Muscle layer of duodenum (tissue), 2 donors: ENCODE data around the gene DOLPP1.
"Not testable (repeated sequence)": the region's sequence is repeated elsewhere in the genome, so short reads cannot be mapped to it uniquely, and the experiment has no call there.

Source experiments
- H3K27ac ChIP-seq: one replicate; pipeline ENCODE4 v1.7.0; 2013; ENCODE audit warnings: mild to moderate bottlenecking, low read length
- H3K27me3 ChIP-seq: one replicate; pipeline ENCODE4 v1.7.0; 2013; ENCODE audit warnings: low read depth, mild to moderate bottlenecking, control low read depth, low read length
- H3K36me3 ChIP-seq, 2 donors: one replicate each; pipeline ENCODE4 v1.7.0; 2013; ENCODE audit warnings: low read length in 2 of 2, control low read depth in 1 of 2, mild to moderate bottlenecking in 1 of 2; ENCODE audit not compliant: insufficient read depth in 2 of 2, control insufficient read depth in 1 of 2
- H3K4me1 ChIP-seq, 2 donors: one replicate each; pipeline ENCODE4 v1.7.0; 2013; ENCODE audit warnings: low read length in 2 of 2, mild to moderate bottlenecking in 2 of 2, control low read depth in 1 of 2, moderate library complexity in 1 of 2; ENCODE audit not compliant: insufficient read depth in 2 of 2, control insufficient read depth in 1 of 2
- H3K4me3 ChIP-seq, 2 donors: one replicate each; pipeline ENCODE4 v1.7.0; 2013; ENCODE audit warnings: low read length in 2 of 2, low read depth in 1 of 2, mild to moderate bottlenecking in 1 of 2
- H3K9me3 ChIP-seq, 2 donors: one replicate each; pipeline ENCODE4 v1.7.0; 2013; ENCODE audit warnings: low read length in 2 of 2, control low read depth in 1 of 2, mild to moderate bottlenecking in 1 of 2; ENCODE audit not compliant: control insufficient read depth in 1 of 2
- donor health status: healthy.

The DOLPP1 gene

DNA sequence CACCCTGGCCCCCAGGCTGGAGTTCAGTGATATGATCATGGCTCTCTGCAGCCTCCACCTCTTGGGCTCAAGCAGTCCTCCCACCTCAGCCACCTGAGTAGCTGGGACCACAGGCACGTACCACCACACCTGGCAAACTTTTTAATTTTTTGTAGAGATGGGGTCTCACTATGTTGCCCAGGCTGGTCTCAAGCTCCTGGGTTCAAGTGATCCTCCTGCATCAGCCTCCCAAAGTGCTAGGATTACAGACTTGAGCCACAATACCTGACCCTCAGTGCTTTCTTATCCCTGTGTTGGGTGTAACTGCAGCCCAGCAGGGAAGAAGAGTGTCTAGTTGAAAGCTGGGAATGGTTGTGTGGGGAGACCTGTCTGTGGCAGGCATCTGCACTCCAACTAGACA lies 41.2 kb downstream of the DOLPP1 start:
- Histone ChIP-seq H3K36me3 (peaks cover 19 to 27% of the 10 kb centered on the region in 2 donors), H3K4me1 (no peaks in the 10 kb centered on the region), H3K27me3 (no peaks in the 10 kb centered on the region), H3K4me3 (no peak overlapping the region), H3K27ac (no peak overlapping the region), H3K9me3 (no peaks in the 10 kb centered on the region)

DNA sequence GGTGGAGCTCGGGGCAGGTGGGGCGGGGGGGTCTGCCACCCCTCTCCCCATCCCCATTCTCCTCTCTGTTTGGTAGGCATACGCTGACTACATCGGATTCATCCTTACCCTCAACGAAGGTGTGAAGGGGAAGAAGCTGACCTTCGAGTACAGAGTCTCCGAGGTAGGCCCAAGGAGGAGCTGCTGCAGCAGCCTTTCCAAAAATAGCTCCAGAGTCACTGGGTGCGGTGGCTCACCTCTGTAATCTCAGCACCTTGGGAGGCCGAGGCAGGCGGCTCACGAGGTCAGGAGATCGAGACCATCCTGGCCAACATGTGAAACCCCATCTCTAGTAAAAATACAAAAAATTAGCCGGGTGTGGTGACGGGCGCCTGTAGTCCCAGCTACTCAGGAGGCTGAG lies 42.1 kb downstream of the DOLPP1 start:
- not testable (repeated sequence) for H3K4me1 ChIP-seq, H3K9me3 ChIP-seq, H3K27ac ChIP-seq, H3K4me3 ChIP-seq, H3K27me3 ChIP-seq
- H3K36me3 ChIP-seq = peaks cover 19 to 35% of the 10 kb centered on the region in 2 donors

DNA sequence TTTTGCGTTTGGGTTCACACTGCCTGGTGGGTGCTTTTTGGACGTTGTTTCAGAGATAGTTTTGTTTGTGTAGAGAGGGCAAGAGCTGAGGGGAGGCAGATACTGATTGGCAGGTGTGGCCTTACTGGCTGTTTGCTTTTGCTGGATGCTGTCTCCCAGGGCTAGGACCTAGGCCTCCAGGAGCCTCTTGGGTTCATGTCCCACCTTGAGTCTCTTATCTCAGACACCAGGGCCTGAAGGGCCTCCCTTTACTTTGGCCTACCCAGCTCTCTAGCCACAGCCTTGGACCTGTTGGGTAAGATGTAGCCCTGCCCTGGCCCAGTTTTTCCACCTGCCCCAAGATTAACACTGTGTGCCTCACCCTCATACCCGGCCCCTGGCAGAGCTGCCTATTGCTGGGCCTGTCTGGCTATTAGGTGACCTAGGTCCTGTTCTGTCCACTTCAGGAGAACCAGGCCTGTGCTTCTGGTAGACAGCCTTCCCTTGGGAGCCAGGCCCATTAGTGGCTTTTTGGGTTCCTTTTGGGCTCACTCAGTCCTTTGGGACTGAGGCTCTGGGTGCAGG lies 43.7 kb downstream of the DOLPP1 start:
- Histone ChIP-seq H3K4me3 (no peak overlapping the region), H3K36me3 (peaks cover 24 to 41% of the 10 kb centered on the region in 2 donors)

DNA sequence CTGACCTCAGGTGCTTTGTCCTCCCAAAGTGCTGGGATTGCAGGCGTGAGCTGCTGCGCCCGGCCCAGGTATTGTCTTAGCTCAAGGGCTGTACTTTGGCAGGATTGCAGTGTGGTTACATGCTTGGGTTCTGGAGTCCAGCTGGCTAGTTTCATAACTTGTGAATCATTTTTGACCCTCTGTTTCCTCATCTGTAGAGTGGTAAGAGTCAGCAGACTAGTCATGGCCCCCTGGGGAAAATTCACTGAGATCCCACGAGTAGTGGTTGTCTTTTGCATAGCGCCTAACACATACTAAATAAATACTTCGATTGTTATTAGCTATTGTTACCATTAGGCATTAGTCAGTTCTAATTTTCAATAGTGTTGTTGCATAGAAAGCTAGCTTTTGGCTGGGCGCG lies 44.6 kb downstream of the DOLPP1 start:
- Histone ChIP-seq H3K4me1 (no peaks in the 10 kb centered on the region), H3K36me3 (peaks cover 28 to 46% of the 10 kb centered on the region in 2 donors), H3K27me3 (no peaks in the 10 kb centered on the region)

More for the DNA sequence above, 43.7 kb downstream of the DOLPP1 start:
- no peak overlapping the region for H3K27ac ChIP-seq
- H3K4me1 ChIP-seq = no peaks in the 10 kb centered on the region
- H3K27me3 ChIP-seq = no peaks in the 10 kb centered on the region
- H3K9me3 ChIP-seq = no peaks in the 10 kb centered on the region

DNA sequence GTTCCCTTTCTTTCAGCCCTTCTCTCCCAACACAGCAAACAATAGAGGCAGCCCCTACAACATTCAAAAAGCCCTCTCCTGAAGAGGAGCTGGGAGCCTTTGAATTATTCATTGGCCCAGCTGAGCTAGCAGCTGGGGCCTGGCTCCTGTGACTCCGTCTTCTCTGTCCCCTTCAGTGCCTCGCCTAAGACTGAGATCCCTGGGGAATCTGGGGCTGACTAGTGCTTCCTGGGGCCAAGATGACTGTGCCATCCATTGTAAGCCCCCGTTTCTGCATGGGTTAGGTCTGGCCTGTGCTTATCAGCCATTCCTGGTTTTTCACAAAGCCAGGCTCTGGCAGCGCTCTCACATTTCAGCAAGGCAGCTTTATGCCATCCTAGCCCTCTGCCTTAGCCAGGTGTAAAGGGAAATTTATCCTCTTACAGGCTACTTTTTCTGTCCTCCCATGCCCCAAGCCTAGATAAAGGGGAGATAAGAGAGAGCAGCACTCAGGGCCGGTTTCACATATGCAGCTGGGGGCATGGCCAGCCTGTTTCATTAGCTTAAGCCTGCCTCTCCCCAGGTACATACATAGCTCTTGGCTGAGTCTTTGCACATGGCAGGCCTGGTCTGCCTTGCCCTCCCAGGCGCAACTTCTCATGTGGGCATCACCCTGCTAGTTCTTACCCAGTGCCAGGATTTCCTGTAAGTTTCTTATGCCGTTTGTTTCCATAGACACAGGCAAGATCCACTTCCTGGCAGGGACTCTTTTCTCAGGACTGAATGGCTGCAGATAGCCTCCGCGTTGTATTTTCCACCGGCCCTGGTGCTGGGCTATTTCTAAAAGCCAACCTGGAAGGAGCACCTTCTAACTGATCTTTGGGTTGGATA lies 46.1 kb downstream of the DOLPP1 start:
- Histone ChIP-seq H3K27ac (no peak overlapping the region), H3K36me3 (peaks cover 22 to 33% of the 10 kb centered on the region in 2 donors), H3K9me3 (no peaks in the 10 kb centered on the region)

More for the DNA sequence above, 44.6 kb downstream of the DOLPP1 start:
- Histone ChIP-seq H3K27ac (no peak overlapping the region), H3K4me3 (no peak overlapping the region), H3K9me3 (no peaks in the 10 kb centered on the region)

DNA sequence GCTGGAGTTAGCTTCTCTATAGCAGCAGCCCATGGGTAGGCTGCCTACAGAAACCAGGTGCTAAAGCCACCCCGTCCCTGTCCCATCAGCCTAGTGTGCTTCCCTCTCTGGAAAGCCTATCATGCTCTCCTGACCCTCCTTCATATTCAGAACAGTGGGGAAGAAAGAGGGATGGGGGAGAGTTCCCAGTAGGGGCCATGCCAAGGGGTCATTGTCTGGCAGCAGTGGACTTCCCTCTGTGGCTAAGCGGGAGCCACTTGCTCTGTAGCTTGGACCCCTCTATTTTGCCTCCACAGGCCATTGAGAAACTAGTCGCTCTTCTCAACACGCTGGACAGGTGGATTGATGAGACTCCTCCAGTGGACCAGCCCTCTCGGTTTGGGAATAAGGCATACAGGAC lies 47.8 kb downstream of the DOLPP1 start:
- Histone ChIP-seq H3K9me3 (no peaks in the 10 kb centered on the region), H3K27ac (no peak overlapping the region), H3K36me3 (peaks cover 28 to 40% of the 10 kb centered on the region in 2 donors)

More for the DNA sequence above, 46.1 kb downstream of the DOLPP1 start:
- Histone ChIP-seq H3K4me3 (no peak overlapping the region), H3K27me3 (no peaks in the 10 kb centered on the region), H3K4me1 (no peaks in the 10 kb centered on the region)

DNA sequence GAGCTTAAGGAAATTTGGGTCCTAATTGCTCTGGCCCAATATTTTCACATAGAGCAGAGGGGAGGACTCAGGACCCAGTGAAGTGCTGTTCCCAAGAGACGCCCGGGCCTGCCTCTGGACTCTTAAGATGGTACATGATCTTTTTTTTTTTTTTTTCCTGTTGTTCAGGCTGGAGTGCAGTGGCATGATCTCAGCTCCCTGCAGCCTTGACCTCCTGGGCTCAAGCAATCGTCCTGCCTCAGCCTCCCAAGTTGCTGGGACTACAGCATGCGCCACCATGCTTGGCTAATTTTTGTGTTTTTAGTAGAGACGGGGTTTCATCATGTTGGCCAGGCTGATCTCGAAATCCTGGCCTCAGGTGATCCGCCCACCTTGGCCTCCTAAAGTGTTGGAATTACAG lies 49.4 kb downstream of the DOLPP1 start:
- H3K27me3 ChIP-seq, H3K4me3 ChIP-seq, H3K9me3 ChIP-seq, H3K4me1 ChIP-seq, H3K27ac ChIP-seq: not testable (repeated sequence)
- H3K36me3 ChIP-seq = peaks cover 29 to 34% of the 10 kb centered on the region in 2 donors

More for the DNA sequence above, 47.8 kb downstream of the DOLPP1 start:
- Histone ChIP-seq H3K4me1 (no peaks in the 10 kb centered on the region), H3K4me3 (no peak overlapping the region), H3K27me3 (no peaks in the 10 kb centered on the region)

DNA sequence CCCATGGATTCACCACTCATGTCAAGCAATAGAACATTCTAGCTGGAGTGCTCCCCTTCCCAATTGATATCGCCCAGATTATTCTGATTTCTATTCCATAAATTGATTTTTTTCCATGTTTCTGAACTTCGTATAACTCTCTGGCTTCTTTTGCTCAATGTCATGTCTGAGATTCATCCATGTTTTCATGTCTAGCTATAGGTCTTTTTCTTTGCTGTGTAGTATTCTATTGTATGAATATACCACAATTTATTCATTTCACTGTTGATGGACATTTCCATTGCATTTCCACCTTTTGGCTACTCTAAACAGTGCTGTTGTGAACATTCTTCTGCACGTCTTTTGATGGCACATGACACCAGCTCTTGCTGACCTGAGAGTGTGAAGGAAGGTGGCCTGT lies 49.9 kb downstream of the DOLPP1 start:
- H3K4me1 ChIP-seq = no peaks in the 10 kb centered on the region
- no peaks in the 10 kb centered on the region for H3K27me3 ChIP-seq
- no peak overlapping the region for H3K27ac ChIP-seq
- H3K4me3 ChIP-seq = no peak overlapping the region
- H3K36me3 ChIP-seq = peaks cover 30 to 33% of the 10 kb centered on the region in 2 donors
- H3K9me3 ChIP-seq = no peaks in the 10 kb centered on the region

DNA sequence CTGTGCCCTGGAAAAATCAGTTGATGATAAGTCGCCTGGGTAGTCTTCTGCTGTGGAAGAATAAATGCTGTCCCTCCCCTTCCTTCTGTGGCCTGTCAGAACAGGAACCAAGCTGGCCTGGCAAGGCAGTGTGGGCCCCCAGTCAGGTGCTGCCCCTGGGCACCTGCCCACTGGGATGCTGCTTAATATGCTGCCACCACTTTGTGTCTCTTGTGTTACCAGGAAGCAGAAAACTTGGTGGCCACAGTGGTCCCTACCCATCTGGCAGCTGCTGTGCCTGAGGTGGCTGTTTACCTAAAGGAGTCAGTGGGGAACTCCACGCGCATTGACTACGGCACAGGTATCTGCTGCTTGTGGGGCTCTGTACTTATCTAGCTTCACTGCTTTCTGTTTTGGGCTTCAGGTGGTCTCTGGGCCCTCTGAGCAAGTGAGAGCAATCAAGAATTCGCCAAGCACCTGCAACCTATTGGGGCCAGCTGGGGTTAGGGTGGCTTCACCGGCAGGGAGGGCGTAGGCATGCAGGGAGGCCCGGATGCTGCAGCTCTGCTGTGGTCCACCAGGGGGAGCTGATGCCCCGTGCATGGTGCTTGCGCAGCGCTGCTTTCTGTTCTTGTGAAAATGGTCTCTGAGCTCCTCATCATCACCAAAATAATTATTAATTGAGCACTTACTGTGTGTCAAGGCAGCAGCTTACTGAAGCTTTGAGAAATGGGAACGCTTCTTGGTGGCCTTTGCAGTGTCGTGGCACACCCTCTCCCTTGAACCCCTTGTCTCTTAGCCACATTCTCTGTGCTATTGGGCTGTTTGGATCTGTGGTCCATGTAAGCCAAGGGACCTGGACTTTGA lies 50.6 kb downstream of the DOLPP1 start:
- Histone ChIP-seq H3K4me1 (no peaks in the 10 kb centered on the region), H3K27me3 (no peaks in the 10 kb centered on the region), H3K36me3 (peaks cover 36 to 38% of the 10 kb centered on the region in 2 donors), H3K9me3 (no peaks in the 10 kb centered on the region), H3K27ac (no peak overlapping the region), H3K4me3 (no peak overlapping the region)

DNA sequence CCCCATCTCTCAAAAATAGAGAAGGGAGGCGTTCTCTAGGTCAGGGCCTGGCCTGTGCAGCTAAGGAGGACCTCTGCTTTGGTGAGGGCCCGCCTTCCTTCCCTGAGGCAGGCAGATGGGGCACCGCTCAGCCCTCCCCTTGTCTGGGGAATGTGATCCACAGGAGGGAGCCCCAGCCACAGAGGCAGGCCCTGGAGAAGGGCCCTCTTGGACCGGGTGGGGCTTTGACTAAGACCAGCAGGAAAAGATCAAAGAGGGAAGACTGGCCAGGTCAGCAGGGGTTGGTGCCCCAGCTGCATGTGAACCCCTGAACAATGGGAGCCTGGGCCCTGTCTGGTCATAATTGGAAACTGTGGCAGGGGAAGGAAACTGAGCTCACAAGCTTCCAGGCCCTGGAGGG lies 52.2 kb downstream of the DOLPP1 start:
- no peaks in the 10 kb centered on the region for H3K9me3 ChIP-seq
- H3K27ac ChIP-seq = no peak overlapping the region
- peaks cover 0 to 2% of the 10 kb centered on the region in 2 donors for H3K4me1 ChIP-seq
- H3K36me3 ChIP-seq = peaks cover 35 to 46% of the 10 kb centered on the region in 2 donors
- no peak overlapping the region for H3K4me3 ChIP-seq
- no peaks in the 10 kb centered on the region for H3K27me3 ChIP-seq

DNA sequence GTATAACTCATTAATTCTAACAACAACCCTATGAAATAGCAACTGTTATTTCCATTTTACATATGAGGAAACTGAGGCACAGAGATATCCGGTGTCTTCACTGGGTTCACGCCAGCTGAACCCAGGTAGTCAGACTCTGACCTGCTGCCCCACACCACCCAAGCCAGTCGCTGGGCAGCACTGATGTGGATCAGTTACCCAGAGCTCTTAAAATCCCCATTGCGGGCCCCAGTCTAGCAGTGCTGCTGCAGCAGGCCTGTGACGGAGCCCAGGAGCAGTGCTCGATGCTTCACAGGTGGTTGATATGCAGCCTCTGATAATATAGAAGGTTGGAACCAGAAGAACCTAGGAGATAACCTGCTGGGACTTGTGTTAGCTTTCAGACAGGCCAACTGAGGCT lies 54.6 kb downstream of the DOLPP1 start:
- H3K4me1 ChIP-seq = peaks cover 10 to 19% of the 10 kb centered on the region in 2 donors
- H3K27me3 ChIP-seq = no peaks in the 10 kb centered on the region
- H3K4me3 ChIP-seq = no peak overlapping the region
- H3K9me3 ChIP-seq = no peaks in the 10 kb centered on the region
- peaks cover 24 to 50% of the 10 kb centered on the region in 2 donors for H3K36me3 ChIP-seq
- no peak overlapping the region for H3K27ac ChIP-seq
